ENCODE results near the gene ZMYM4.
"Not testable (repeated sequence)": the region's sequence is repeated elsewhere in the genome, so short reads cannot be mapped to it uniquely, and the experiment has no call there.

Gene ZMYM4

GRCh38 chr1:35463749-35464148 is 195.2 kb downstream of the ZMYM4 start:
- not testable (repeated sequence) for ATAC-seq

- no peak for ATAC-seq
- TF ChIP-seq PPARA (CRISPR knock-in tag; IDR thresholded peaks at IDR 0.05; ENCODE audit: borderline replicate concordance) (no peak), TSHZ2 (CRISPR knock-in tag; IDR thresholded peaks at IDR 0.05) (no peak), OSR1 (CRISPR knock-in tag; IDR thresholded peaks at IDR 0.05) (no peak), RARB (CRISPR knock-in tag; IDR thresholded peaks at IDR 0.05) (no peak)
These were observed 197.6 kb downstream of the ZMYM4 start for GRCh38 chr1:35466120-35466519.

- TF ChIP-seq ZNF70 (CRISPR knock-in tag; IDR thresholded peaks at IDR 0.05) (no peak), POU6F1 (CRISPR knock-in tag; IDR thresholded peaks at IDR 0.05; ENCODE audit: borderline replicate concordance, low read depth) (no peak), PPARA (CRISPR knock-in tag; IDR thresholded peaks at IDR 0.05; ENCODE audit: borderline replicate concordance) (no peak), GLIS3 (CRISPR knock-in tag; IDR thresholded peaks at IDR 0.05) (no peak), ZNF565 (CRISPR knock-in tag; conservative IDR thresholded peaks at IDR 0.05; ENCODE audit: low read depth) (no peak), ZNF8 (CRISPR knock-in tag; IDR thresholded peaks at IDR 0.05) (no peak), PATZ1 (CRISPR knock-in tag; IDR thresholded peaks at IDR 0.05; ENCODE audit: borderline replicate concordance) (no peak), CREB5 (CRISPR knock-in tag; IDR thresholded peaks at IDR 0.05; ENCODE audit: low read depth) (no peak)
- no peak for ATAC-seq
These were observed 202.6 kb downstream of the ZMYM4 start for GRCh38 chr1:35470977-35471613.

Measured in SK-N-SH treated with all-trans-retinoic acid at 6 μM for 48 hours (cell line).